GOT3 (cell line): ENCODE data around the gene INCA1.

Experiments used
- DNase-seq: peaks from one replicate; lab custom pipeline; 2025; ENCODE audit warnings: mixed read lengths; lab: John Stamatoyannopoulos, UW

INCA1 gene

DNA sequence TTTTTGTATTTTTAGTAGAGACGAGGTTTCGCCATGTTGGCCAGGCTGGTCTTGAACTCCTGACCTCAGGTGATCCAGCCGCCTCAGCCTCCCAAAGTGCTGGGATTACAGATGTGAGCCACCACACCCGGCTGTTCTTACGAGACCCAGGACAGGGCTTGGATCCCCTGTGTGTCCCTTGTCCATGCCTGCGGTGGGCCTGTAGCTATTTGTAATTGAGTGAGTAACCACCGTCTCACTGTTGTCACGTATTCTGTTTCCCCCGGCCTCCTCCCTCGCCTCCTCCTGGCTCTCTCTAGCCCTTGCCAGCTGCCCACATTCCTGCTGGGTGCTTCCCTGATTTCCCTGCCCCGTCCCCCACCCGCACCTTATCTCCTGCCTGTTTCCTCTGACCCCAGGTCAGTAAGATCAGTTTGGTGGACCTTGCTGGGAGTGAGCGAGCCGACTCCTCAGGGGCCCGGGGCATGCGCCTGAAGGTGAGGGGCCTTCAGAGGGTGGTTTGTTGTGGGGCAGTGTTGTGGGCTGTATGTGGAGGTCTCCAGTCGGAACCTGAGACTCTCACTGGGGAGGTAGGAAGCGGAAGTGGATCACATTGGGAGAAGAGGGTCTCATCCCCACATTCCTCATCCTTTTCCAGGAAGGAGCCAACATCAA is 6.0 kb upstream of the INCA1 start:
- no peak for DNase-seq

DNA sequence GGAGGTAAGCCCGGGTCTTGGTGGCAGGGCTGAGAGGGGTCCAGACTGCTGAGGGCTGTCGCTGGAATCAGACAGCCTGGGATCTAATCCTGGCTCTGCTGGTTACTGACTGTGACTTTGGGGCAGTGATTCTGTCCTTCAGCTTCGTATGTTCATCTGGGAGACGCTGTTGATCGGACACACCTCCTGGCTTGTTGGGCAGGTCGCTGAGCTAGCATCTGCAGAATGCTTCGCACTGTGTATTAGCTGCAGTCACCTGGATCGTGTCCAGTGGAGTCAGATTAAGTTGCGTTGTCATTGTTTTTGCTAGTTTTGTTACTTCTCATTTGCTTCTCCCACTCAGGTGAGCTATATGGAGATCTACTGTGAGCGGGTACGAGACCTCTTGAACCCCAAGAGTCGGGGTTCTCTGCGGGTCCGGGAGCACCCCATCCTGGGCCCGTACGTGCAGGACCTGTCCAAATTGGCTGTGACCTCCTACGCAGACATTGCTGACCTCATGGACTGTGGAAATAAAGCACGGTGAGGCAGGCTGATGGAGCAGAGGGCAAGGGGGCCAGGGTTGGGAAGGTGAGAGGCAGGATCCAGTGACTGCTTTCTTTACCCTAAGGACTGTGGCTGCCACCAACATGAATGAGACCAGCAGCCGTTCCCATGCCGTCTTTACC is 4.9 kb upstream of the INCA1 start:
- no peak for DNase-seq

DNA sequence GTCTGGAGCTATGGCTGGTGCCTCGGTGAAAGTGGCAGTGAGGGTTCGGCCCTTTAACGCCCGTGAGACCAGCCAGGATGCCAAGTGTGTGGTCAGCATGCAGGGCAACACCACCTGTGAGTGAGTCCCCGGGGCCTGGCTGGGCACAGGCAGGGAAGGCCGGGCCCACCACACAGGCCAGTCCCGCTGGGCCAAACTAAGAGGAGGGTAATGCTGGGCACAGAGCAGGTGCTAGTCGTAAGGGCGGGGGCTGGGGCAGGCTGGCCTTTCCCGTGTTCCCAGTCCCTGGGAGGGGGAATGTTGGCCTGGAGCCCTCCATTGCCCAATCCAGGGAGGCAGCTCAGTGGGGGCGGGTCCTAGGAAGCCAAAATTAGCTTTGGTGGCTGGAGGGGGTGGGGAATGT is 2.9 kb upstream of the INCA1 start:
- no peak for DNase-seq

DNA sequence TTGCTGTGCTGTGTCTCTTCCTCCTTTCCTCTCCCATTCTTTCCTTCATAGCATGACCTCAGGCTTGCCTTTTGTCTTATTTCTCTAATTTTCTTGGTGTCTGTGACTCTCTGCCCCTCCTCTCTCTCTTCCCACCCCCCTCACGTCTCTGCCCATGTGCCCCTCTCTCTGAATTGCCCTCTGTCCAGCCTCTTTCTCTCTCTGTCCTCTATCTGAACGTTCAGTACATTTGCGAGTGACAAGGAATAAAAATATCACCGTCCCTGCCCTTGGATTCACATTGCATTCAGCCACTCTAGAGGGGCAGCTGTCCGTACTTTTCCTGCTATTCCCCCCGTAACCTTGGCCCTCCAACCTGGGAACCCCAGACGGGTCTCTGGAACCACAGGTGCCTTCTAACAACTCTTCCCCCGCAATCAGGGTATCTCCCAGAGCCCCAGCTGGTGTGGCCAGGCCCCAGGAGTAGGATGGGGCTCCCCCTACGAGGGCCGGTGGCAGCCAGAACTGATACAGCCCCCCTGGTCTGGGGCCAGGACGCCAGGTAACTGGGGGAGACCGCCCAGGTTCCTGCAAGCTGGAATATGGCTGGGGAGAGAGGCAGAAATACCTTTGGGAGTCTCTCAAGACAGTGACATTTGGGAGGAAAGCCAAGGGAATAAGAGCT is 2.2 kb upstream of the INCA1 start:
- DNase-seq = no peak

DNA sequence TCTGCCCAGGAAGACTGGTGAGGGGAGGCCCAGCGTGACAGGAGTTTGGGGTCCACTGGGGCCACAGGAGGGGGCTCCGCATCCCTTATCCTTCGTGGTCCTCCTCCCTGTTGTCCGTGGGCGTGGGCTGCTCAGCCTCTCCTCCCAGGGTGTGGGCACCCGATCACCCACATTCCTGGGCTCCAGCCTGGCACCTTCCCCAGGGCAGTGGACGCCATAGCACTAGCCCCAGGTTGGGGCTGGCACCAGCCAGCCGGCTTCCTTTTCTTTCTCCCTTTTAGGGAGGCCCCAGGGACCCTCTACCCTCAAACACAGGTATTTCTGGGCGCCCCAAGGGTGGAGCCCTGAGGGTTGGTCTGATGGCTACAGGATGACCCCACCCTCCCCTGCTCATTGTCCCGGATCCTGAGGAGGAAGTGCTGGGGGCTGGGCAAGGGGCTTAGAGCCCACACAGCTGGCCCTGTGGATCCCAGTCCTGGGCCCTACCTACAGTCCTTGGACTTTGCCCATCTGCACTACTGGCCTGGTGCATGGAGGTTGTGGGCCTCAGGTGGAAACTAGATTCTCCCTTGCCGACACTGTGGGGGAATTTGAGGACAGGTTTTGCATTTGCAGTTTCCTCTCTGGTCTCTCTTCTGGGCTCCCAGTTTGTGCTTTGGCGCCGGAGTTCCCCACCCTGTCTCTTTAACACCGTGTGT is 1.6 kb upstream of the INCA1 start:
- DNase-seq = no peak

DNA sequence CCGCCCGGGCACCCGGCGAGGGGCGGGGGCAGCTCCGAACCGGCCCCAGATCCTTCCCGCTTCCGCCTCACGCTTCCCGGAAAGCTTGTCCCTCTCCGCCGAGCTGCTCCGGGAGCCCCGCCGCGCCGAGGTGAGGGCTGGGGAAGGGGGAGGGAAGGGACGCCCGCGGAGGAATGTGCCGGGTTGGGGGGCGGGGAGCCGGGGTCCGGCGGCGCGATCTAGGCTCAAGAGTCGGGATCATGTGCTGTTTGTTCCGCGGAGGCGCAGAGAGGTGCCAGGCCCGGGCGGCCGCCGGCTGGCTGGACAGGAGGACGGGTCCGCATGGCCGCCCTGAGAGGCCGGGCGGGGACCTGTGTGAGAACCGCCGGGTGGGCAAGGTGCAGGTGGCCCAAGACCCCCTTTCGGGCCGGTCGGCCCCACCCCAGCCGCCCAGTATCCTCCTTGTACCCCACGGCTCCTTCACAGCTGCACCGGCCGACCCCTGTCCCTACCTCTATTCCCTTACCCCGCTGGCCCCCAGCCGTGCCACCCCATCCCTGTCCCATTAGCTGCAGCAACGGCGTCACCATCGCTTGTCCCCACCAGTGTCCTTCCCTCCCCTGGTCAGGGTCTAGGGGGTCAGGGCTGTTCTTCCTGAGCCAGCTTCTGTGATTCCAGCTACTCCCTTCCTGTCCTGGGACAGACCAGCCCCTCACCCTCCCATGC is 857 bp upstream of the INCA1 start:
- DNase-seq = no peak

DNA sequence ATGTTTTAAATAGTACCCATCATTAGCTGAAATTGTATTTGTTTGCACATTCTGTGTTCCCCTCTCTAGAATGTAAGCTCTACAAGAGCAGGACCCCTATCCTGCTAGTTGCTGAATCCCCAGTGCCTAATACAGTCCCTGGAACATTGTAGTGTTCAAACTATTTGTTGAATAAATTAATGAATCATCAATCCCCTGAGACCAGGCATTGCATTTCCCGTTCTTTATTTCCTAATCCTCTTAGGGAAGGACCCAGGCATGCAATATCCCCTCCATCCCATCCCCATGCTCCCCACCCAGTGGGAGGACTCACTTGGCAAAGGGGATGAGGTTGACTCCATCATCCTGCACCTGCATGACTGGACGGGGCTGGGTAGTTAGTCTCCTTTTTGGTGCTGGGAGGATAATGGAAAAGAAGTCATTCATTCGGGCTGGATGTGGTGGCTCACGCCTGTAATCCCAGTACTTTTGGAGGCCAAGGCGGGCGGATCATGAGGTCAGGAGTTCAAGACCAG is 3.2 kb downstream of the INCA1 start:
- DNase-seq = no peak

DNA sequence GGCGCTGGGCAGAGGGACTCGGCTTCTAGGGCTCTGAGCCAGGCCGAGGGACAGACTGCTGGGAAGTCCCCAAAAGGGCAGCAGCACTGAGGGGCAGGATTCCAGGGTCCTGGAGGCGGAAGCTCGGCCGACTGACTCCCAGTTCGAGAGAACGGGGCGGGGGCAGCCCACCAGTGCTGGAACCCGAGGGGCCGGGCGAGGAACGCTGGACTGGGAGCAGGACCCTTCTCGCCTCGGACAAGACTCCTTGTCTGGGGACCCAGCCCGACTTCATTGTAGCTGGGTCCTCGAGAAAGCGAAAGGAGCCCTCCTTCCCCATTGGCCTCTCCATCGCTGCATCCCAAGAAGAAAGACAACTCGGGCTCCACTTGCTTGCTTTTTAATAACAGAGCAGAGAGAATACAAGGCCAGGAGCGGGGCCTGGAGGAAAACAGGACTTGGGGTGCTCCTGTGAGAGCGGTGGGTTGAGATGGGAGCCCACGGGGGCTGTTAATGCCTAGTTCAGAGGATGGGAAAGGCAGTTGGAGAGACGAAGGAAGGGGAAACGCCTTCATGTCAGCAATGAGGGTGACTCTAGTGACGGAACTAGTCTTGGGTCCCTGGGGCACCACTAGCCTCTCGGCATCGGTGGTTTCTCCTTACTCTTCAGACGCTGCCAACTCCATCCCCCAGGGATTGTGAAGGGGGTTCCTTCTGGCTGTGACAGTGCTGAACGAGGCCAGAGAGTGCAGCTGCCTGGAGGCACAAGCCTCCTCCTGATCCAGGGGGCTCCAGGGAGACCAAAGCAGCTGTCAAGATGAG is 9.4 kb downstream of the INCA1 start:
- DNase-seq = no peak

DNA sequence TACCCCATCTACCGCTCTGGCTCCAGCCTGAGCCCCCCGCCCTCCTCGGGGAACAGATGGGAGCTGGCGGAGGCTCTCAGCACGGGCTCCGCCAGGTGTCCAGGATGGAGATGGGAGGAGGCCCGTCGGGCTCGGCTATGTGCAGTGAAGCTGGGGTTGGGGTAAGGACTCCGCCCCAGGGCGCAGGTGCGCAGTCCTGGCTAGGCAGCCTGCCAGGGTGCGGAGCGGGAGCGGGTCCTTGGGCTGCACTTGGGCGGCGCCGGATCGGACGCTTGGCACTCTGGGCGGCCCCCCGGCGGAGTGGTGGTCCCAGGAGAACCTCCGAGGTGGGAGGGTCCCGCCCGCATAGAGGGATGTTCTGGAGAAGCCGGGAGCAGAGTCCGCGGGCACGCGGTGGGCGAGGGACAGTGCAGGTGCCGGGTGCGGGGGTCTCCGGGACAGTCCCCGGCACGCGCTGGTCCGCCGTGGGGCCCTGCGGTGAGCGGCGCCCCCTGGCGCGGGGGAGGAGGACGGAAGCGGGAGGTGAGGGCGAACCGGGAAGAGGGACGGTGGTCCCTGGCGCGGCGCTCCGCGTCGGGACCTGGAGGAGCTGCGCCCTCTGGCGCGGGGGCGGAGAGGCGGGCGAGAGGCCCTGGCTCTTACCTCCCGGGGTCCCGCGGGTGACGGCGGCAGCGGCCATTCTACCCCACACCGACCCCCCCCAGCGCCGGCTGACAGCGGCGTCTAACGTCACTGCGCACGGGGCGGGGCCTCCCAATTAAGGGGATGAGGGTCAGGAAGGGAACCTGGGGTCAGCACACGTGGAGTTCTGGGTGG is 10.2 kb downstream of the INCA1 start, which contains the start of gene CAMTA2:
CAMTA2 (minus strand) TSS at position 725 of the 816 bp plus-strand sequence. CDS start 1,453 bp downstream, outside the sequence.
- peak; percentile 24 for DNase-seq

DNA sequence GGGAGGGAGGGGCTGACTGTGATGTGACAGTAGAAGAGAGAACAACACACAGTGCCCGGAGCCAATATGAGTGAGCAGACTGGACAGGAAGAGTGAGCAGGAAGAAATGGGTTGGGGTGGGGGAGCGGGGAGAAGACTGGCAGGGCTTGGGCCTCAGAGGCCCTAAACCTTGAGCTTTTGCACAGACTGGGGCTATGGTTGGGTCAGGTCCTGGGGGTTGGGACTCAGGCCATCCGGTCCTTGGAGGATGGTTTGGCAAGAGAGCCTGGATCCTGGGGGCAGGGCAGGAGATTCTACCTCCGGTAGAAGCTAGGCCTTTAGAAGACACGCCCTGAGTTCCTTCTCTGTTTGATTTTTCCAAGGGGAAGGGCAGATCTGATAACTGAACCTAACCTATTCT is 10.9 kb downstream of the INCA1 start:
- DNase-seq = no peak

DNA sequence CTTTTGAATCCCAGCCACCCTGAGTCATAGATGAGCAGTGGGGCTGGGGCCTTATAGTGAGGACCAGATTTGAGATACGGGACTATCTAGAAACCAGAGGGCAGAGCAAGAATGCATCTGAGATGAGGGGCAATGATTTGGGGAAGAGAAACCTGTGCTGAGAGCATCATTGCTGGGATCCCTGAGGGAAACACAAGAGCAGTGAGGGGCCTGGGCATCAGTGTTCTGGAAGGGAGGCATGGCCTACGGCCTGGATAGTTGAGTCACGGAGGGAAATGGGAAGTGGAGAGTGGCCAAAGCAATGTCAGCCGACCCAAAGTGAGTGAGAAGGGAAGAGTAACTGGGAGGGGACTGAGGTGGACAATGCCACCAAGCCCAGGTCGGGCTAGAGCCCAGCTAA is 15.0 kb downstream of the INCA1 start:
- no peak for DNase-seq

DNA sequence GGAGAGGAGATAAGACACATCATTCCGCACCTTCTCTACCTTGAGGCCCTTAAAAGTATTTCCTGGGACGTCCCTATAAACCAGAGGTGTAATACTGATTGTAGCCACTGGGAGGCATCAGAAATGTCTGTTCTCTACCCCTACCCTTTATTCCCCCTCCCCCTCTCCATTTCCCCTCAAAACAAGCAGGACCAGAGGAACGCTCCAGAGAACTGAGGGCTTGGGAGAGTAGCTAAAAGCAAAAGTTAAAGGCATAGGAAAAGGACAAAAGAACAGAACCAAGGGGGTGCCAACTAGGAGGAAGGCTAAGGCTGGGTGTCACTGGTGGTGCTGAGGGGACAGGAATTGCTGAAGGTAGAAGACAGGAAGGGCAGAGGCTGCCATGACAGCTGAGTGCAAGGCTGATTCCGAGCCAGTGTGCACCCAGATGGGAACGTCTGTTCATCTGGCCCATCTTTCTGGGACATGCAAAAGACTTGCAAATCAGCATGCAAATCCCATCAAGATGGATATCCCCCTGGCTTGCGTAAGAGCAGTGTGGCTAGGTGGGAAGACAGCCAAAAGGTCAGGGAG is 16.6 kb downstream of the INCA1 start:
- no peak for DNase-seq

DNA sequence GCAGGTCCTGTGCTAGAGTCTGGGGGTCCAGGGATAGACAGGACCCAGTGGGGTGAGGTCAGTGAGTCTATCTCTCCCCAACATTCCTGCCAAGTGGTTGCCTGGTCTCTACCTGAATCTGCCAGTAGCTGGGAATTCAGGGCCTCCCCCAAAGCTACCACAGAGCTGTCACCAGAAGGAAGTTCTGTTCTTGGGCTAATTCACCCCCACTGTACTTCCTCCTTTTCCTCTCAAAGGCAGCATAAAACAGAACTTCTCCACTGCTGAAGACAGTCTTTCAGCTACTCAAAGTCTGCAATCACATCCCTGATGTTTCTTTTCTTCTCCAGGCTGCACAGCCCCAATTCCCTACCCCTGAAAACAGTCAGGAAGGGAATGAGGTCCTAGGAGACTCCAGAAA is 18.6 kb downstream of the INCA1 start:
- DNase-seq = no peak

DNA sequence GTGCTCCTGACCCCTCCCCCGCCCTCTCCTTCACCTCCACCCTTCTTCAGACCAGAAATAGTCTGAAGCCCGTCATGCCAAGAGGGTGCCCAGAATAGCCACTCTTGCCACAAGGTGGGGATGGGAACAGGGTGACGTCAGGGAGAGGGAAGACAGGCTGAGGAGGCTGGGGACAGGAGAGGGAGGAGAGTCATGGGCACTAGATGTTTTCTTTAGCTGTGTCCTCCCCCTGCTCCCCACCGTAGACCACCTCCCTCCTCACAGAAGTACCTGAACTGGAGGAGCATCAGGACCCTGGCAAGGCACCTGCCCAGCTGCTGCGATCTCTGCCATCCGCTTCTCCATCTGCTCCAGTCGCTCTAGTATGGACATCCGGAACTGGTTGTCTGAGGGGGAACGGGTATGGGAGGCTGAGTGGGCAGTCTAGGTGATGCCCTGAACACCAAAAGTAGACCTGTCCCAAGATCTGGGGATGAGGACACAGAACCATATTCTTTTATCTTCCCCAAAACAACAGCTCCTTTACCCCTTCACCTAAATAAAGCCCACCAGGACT is 23.1 kb downstream of the INCA1 start:
- DNase-seq = no peak

DNA sequence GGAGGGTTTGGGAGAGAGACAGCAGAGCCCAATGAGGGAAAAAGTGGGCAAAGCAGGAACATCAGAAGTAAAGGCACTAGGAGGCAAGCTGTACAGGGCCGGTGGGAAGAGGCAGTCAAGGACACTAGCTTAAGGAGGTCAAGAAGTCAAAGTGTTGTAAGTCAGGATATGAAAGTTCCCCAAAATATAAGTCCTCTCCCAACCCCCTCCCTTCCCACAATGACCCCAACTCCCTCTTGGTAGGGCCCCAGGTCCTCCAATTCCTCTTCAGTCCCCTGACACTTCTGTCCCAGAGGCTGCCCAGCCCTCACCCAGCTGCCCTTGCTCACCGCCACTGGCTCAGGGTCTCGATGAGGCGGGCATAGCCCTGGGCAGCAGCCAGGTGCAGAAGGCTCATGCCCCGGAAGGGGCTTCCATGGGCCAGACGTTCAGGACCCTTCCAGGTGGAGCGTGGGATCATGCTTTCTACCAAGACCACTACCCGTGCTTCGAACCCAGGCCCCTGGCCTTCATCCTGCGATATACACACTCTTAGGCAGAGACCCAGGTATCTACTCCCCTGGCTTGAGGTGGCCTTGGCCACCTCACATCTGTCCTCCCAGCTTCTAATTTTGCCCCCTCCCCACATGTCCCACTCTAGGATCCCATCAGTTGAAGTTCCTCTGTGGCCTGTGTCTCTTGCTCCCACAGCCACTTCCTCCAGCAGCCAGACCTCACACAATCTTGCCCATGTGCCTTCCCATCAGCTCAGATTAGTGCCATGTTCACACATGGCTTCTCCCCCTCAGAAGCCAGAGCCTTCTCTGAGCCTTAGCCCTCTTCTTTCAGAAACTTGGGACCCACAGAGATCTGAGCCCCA is 23.8 kb downstream of the INCA1 start:
- no peak for DNase-seq

DNA sequence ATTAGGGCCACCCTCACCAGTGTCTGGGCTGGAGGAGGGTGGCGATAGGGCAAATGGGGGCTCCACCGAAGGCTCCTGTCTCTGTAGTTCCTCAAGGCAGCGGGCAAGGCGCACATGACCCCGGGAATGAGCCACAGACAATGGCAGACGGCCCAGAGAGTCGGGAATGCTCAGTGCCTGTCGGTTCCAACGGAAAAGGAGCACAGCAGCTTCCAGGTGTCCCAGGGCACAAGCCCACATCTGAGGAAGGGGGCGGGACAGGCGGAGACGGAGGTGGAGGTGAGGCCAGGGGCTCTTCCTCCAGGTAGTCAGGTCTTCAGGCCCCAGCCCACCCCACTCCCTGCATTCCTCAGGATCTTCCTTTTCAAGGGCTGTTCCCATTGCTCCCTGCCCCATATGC is 24.6 kb downstream of the INCA1 start:
- DNase-seq = no peak

DNA sequence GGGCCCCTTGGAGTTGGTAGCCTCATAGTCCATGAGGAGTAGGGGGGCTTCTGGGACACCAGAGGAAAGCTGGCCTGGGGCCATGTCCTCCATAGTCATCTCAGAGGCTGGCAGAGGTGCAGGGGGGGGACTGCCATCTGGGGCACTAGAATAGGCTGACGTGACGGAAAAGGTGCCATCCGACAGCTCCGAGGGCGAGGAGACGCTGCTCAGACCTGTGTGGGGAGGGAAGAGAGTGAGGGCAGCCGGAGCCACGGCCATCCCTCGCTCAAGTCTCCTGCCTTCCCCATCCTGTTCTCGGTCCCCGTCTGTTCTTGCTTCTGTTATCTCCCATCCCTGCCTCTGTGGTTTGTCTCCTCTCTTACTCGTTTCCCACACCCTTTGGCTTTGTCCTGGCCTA is 25.0 kb downstream of the INCA1 start:
- DNase-seq = no peak

DNA sequence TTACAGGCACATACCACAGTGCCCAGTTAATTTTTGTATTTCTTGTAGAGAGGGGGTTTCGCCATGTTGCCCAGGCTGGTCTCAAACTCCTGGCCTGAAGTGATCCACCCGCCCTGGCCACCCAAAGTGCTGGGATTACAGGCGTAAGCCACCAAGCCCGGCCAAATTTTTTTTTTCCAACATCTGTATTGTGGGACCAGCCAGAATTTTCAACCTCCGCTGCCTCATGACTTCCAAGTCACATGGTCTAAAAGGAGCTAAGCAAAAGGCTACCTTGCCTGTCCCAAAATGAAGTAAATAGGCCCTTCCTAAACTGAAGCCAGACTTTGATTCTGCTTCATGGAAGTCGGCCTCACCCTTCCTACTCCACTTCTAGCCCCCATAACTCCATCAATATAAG is 25.5 kb downstream of the INCA1 start:
- DNase-seq = no peak

DNA sequence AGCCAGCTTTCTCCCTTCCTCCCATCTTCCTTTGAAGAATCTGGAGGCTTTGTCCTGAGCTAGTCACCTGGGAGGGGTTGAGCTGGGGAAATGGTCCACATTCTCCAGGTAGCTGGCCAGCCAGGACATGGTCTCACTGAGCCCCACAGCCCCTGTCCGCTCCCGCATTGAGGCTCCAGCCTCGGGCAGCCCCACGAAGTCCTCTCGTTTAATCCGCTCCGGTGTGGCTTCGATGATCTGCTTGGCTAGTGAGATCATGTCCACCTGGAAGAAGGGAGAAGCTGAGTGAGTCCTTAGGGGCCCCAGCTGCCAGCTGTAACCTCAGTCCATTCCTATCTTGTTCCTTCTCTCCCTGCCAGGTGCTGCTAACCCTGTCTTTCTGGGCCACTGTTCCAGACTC is 27.0 kb downstream of the INCA1 start:
- DNase-seq = no peak
